NCI-H2196 treated with DMSO at 0.1 percent for 48 hours (cell line): ENCODE measurements around the gene SLC7A5.
"Not testable (repeated sequence)": the region's sequence is repeated elsewhere in the genome, so short reads cannot be mapped to it uniquely, and the experiment has no call there.

Experiments
- DNase-seq: peaks from one replicate; lab custom pipeline; 2025; ENCODE audit not compliant: unreplicated experiment; lab: John Stamatoyannopoulos, UW

SLC7A5 gene

DNA sequence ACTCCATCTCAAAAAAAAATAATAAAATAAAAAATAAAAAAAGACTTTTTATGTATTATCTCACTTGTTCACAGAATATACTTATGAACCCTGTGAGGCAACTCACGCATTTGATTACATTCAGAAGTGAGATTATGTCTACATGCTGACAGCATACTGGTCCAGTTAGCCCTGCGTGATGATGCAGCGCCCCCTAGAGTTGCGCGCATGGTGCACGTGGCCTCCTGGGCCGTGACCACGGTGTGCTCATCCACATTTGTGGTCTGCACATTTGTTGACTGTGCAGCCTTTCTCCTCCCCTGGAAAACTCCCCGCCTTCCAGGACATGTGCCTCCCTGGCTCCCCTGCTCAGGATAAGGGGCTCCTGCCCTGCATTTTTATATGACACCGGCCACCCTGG, 20.5 kb upstream of the SLC7A5 start:
- DNase-seq = not testable (repeated sequence)

DNA sequence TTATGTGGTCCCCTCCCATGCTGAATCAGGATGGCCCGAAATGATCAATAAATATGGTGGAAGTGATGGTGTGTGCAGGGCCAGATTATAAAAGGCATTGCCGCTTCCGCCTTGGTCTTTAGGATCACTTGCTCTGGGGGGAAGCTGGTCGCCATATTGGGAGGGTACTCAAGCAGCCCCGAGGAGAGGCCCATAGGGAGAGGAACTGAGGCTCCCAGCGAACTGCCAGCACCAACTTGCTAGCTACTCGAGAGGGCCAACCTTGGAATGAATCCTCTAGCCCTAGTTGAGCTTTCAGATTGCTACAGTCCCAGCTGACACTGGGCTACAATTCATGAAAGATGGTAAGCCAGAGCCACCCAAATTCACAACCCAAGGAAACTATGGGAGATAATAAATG, 19.0 kb upstream of the SLC7A5 start:
- not testable (repeated sequence) for DNase-seq

- not testable (repeated sequence) for DNase-seq
Measured at GRCh38 chr16:87887931-87888330, 18.6 kb upstream of the SLC7A5 start.

- DNase-seq = not testable (repeated sequence)
Measured at GRCh38 chr16:87885371-87885967, 16.2 kb upstream of the SLC7A5 start.

DNA sequence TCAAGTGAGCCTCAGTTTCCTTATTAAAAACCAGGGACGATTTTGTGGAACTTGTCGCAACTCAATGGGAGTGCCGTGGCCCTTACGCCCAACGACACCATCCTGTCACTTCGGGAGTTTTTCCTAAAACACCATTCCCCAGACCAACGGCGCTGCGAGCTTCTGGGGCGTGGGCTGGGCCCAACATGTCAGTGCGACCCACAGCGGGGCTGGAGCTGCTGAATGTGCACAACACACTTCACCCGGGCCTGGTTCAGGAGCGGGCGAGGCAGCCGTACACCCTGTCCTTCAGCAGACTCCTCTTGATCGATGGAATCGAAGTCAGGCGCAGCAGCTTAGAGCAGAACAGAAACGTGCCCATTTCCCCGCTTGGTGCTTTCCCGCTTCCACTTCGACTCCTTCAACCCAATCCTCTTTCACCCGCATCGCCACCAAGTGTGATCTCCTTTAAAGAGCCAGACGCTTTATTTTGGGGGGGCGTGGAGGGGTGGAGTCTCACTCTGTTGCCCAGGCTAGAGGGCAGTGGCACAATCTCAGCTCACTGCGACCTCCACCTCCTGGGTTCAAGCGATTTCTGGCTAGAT, 13.2 kb upstream of the SLC7A5 start:
- no peak for DNase-seq

- no peak for DNase-seq
Measured at GRCh38 chr16:87881324-87882200, 12.3 kb upstream of the SLC7A5 start.

DNA sequence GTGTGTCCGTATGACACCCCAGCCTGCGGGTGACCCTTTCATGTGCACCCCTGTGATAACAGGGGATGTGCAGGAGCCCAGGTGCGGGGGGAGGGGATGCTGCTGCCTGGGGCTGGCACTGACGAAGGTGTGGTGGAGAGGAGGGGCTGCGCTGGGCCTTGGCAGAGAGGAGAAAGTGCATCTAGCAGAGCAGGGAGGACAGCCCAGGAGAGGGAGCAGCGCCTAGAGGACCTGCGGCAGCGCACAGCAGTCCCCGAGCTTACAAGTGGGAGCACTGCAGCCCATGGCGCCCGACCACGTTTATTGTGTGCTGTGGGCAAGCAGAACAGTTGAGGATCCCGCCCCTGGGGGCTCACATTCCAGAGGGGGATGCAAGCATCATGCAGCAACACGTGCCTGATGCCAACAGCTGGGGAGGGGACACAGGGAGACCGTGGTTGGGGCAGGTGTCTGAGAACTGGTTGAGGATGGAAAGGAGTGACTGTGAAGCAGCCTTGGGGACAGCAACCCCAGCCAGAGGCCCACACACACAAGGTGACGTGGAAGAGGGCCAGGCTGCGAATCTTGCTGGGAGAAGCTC, 10.9 kb upstream of the SLC7A5 start:
- no peak for DNase-seq

DNA sequence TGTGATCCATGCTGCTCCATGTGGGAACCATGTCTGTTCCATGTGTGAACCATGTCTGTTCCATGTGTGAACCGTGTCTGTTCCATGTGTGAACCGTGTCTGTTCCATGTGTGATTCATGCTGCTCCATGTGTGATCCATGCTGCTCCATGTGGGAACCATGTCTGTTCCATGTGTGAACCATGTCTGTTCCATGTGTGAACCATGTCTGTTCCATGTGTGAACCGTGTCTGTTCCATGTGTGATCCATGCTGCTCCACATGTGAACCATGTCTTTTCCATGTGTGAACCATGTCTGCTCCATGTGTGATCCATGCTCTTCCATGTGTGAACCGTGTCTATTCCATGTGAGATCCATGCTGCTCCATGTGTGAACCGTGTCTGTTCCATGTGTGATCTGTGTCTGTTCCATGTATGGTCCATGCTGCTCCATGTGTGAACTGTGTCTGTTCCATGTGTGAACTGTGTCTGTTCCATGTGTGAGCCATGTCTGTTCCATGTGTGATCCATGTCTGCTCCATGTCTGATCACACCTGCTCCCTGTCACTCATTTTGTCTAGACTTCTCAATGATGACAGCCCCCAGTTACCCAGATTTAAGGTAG, 10.2 kb upstream of the SLC7A5 start:
- DNase-seq = not testable (repeated sequence)

DNA sequence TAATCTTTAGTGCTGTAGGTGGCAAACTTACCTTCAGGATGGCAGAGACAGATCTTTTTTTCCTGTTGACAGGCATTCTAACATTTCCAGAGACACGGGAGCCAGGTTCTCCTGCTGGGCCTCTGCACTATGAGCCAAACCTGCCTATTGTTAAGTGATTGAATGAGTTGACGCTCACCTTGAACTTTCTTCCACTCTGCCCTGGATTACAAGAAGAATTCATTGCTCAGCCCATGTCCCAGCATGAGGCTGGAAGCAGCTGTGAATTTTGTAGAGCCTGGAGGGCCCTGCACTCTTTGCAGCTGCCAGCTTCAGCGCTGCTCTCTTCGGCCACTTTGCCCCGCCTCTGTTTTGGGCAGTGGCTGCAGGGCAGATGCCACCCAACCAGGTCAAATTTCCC, 9.4 kb upstream of the SLC7A5 start:
- no peak for DNase-seq

GRCh38 chr16:87877942-87878507, 8.7 kb upstream of the SLC7A5 start:
- no peak for DNase-seq

GRCh38 chr16:87874639-87875427, 5.5 kb upstream of the SLC7A5 start:
- no peak for DNase-seq

- not testable (repeated sequence) for DNase-seq
Measured at GRCh38 chr16:87870418-87871291, 1.3 kb upstream of the SLC7A5 start.

- not testable (repeated sequence) for DNase-seq
Measured at GRCh38 chr16:87869879-87870417, 641 bp upstream of the SLC7A5 start.

DNA sequence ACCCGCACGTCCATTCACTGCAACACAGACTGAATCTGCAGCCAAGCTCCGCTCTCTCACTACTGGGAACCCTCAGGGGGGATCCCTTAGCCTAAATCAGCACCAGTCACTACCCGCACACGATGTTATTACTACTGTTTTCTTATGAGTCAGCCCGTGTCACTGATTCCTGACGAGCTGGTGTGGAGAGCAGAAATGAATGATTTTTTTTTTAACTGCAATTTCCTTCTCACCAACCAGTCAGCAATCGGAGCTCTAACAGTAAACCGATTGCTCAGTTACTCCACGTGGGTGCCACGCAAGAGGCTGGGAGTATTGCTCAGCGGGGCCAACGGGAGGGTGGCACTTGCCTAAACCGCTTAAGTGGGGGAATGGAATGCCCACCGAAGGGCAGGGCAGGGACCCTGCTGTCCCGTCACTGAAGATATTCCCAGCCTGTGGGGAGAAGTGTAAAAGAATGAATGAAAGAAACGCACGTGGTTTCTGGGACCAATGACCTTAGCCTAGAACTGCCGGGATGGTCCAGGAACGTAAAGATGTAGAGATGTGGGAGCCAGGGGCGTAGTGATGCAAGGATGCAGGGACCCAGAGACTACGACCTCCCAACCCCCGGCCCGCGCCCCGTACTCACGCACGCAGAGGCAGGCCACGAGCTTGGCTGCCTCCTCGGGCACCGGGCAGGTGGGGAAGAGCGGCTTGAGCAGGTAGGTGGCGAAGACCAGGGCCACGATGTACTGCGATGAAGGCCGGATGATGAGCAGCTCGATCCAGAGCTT, 865 bp downstream of the SLC7A5 start:
- DNase-seq = not testable (repeated sequence)

GRCh38 chr16:87865902-87866555, 3.3 kb downstream of the SLC7A5 start:
- not testable (repeated sequence) for DNase-seq

DNA sequence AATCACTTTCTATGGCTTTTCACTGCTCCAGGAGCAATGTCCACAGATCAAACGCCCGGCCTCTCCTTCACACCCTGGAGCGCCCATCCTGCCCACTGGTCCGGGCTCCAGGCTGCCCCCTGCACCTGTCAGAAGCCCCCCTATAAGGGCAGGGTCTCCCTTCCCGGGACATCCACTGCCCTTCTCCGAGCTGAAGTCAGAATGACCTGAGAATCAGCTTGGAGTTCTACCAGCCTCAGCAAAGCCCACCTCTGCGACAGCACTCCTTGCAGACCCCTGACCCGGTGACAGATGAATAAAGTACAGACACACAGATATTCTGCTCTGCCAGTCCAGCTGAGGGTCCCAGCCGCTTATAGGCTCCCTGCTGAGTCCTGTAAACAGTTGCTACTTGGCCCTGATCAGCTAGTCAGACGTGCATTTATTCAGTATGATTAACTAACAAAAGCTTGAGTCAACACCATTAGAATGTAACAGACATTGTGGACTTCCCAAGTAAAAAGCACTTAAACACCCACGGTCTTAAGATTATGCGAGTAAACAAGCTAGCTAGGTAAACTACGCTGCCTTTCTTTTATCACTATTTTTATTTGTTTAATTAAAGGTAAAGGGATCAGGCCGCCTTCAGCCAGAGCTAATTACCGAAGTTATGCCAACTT, 4.8 kb downstream of the SLC7A5 start:
- no peak for DNase-seq

DNA sequence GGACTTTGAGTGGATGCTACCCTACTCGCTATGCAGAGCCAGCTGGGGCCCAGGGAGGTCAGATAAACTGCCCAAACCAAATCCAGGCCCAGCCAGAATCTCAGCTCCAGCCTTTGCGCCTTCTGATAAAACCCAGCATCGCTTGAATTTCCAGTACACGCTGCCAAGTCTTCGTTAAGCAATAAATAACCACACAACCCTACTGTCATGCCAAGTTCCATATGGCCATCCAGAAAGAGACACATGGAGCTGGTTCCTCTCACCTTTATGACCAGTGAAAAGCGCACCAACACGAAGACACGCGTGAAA, 6.0 kb downstream of the SLC7A5 start:
- DNase-seq = not testable (repeated sequence)
